ENCODE measurements around the gene TMEM9B. TPM values are rescaled to one million over a fixed set of nuclear protein-coding genes. Genes with fewer than 3 reads are reported as not detected.
"Not testable (repeated sequence)": the region's sequence is repeated elsewhere in the genome, so short reads cannot be mapped to it uniquely, and the experiment has no call there.

The TMEM9B gene
- total RNA-seq, 1 experiment from 2014 or later, result 29.6 TPM

GRCh38 chr11:8937159-8937558, 27.1 kb downstream of the TMEM9B start:
- POLR2A ChIA-PET, result no interaction called here
- CTCF ChIA-PET, result interaction anchor here (1.1 kb wide), 1 partner anchor 22 kb away, joined by 4 read pairs; no protein-coding TSS in a partner anchor

GRCh38 chr11:8935789-8936188, 28.5 kb downstream of the TMEM9B start:
- not testable (repeated sequence) for H3K36me3 Mint-ChIP-seq (ENCODE audit: insufficient read depth, unreplicated experiment); H3K36me3 ChIP-seq (ENCODE audit: control insufficient read depth, insufficient read depth, low read length); H3K9me3 ChIP-seq; H3K27me3 Mint-ChIP-seq (ENCODE audit: insufficient read depth, unreplicated experiment); H3K9me3 Mint-ChIP-seq (ENCODE audit: unreplicated experiment); H3K4me3 Mint-ChIP-seq (ENCODE audit: unreplicated experiment); BruUV-seq (replicated peaks); H3K4me3 ChIP-seq (ENCODE audit: low read depth, low read length); DNase-seq; H3K27me3 ChIP-seq (replicated peaks; ENCODE audit: control insufficient read depth, insufficient read depth, low read length)
- Mint-ChIP-seq H3K27ac (ENCODE audit: unreplicated experiment) (peak overlapping the region; percentile 85), H3K4me1 (ENCODE audit: low read depth, unreplicated experiment) (peaks cover 10% of the 10 kb centered on the region)
- ChIA-PET POLR2A (interaction anchor here (1.4 kb wide), 1 partner anchor 29 kb away, joined by 7 read pairs; the partner anchor contains the start of gene TMEM9B), CTCF (interaction anchor here (1.5 to 2.0 kb wide), 3 partner anchors 21 to 202 kb away, joined by 6 to 9 read pairs (median 7); no protein-coding TSS in a partner anchor)
- peaks cover 22% of the 10 kb centered on the region for H3K4me1 ChIP-seq
- intact Hi-C loops (cut with micrococcal nuclease; ENCODE audit: unreplicated experiment), result loop anchor here (1.0 to 2.0 kb wide), 2 partner anchors 19 to 24 kb away; no protein-coding TSS in a partner anchor

More at GRCh38 chr11:8937159-8937558, 27.1 kb downstream of the TMEM9B start:
- no peak overlapping the region for H3K27ac Mint-ChIP-seq (ENCODE audit: unreplicated experiment)
- Histone ChIP-seq H3K4me3 (ENCODE audit: low read depth, low read length) (no peak overlapping the region), H3K27me3 (replicated peaks; ENCODE audit: control insufficient read depth, insufficient read depth, low read length) (no peaks in the 10 kb centered on the region; the same call in 1 of the 2 replicates), H3K9me3 (peaks cover 4% of the 10 kb centered on the region; the same call in 1 of the 2 replicates), H3K4me1 (peaks cover 22% of the 10 kb centered on the region), H3K36me3 (ENCODE audit: control insufficient read depth, insufficient read depth, low read length) (no peaks in the 10 kb centered on the region)
- no peaks in the 10 kb centered on the region for H3K27me3 Mint-ChIP-seq (ENCODE audit: insufficient read depth, unreplicated experiment)
- no peak for TF ChIP-seq CTCF (IDR thresholded peaks at IDR 0.05; ENCODE audit: insufficient read depth in 1 of 2, low read depth in 1 of 2, low read length in 1 of 2, severe bottlenecking in 1 of 2, unreplicated experiment in 1 of 2)
- intact Hi-C loops (cut with micrococcal nuclease; ENCODE audit: unreplicated experiment), result no loop called here
- no peaks in the 10 kb centered on the region for H3K9me3 Mint-ChIP-seq (ENCODE audit: unreplicated experiment)
- H3K4me1 Mint-ChIP-seq (ENCODE audit: low read depth, unreplicated experiment), result peaks cover 17% of the 10 kb centered on the region
- no TSS peak for BruUV-seq (replicated peaks)
- no peak for DNase-seq
- H3K36me3 Mint-ChIP-seq (ENCODE audit: insufficient read depth, unreplicated experiment), result no peaks in the 10 kb centered on the region
- no peak overlapping the region for H3K4me3 Mint-ChIP-seq (ENCODE audit: unreplicated experiment)

- H3K9me3 ChIP-seq, result peaks cover 4% of the 10 kb centered on the region; the same call in 1 of the 2 replicates
- DNase-seq, result peak; percentile 74 to 78
- H3K36me3 Mint-ChIP-seq (ENCODE audit: insufficient read depth, unreplicated experiment), result no peaks in the 10 kb centered on the region
- peak overlapping the region; percentile 23 for H3K4me3 ChIP-seq (ENCODE audit: low read depth, low read length)
- H3K27me3 Mint-ChIP-seq (ENCODE audit: insufficient read depth, unreplicated experiment), result no peaks in the 10 kb centered on the region
- peak overlapping the region; percentile 85 for H3K27ac Mint-ChIP-seq (ENCODE audit: unreplicated experiment)
- ChIA-PET CTCF (interaction anchor here (0.5 to 2.0 kb wide), 6 partner anchors 9 to 203 kb away, joined by 3 to 9 read pairs (median 6); no protein-coding TSS in a partner anchor), POLR2A (interaction anchor here (1.4 kb wide), 1 partner anchor 29 kb away, joined by 7 read pairs; the partner anchor contains the start of gene TMEM9B)
- no peaks in the 10 kb centered on the region for H3K27me3 ChIP-seq (replicated peaks; ENCODE audit: control insufficient read depth, insufficient read depth, low read length)
- H3K4me3 Mint-ChIP-seq (ENCODE audit: unreplicated experiment), result peak overlapping the region; percentile 79
- peaks cover 22% of the 10 kb centered on the region for H3K4me1 ChIP-seq
- no peaks in the 10 kb centered on the region for H3K9me3 Mint-ChIP-seq (ENCODE audit: unreplicated experiment)
- H3K4me1 Mint-ChIP-seq (ENCODE audit: low read depth, unreplicated experiment), result peaks cover 10% of the 10 kb centered on the region
- TF ChIP-seq CTCF (IDR thresholded peaks at IDR 0.05; ENCODE audit: insufficient read depth in 1 of 2, low read depth in 1 of 2, low read length in 1 of 2, severe bottlenecking in 1 of 2, unreplicated experiment in 1 of 2), result no peak
- no peaks in the 10 kb centered on the region for H3K36me3 ChIP-seq (ENCODE audit: control insufficient read depth, insufficient read depth, low read length)
- intact Hi-C loops (cut with micrococcal nuclease; ENCODE audit: unreplicated experiment), result loop anchor here (1.0 to 2.0 kb wide), 2 partner anchors 18 to 24 kb away; no protein-coding TSS in a partner anchor
- BruUV-seq (replicated peaks), result TSS peak; percentile 89
Observed at GRCh38 chr11:8934742-8935488, 29.3 kb downstream of the TMEM9B start.

Data from Caco-2 (cell line).